Measurements from ENCODE around the gene RRM2.
"Not testable (repeated sequence)": the region's sequence is repeated elsewhere in the genome, so short reads cannot be mapped to it uniquely, and the experiment has no call there.

GRCh38 chr2:10104906-10105305 lies 17.6 kb upstream of the RRM2 start:
- TF ChIP-seq CTCF, POLR2AphosphoS5, POLR2A (IDR thresholded peaks at IDR 0.05): not testable (repeated sequence)
